BLaER1 treated with 17β-estradiol and CSF1 and Interleukin-3, amounts not matched to agents 10 nM and 100 nM (cell line): ENCODE measurements around the gene ATF2.

Experiments used
- H3K27ac ChIP-seq, 11 experiments: shearing (Covaris generic); formaldehyde crosslinking; 2 replicates each; pipeline ENCODE4 v1.8.1; 2022
- H3K27me3 ChIP-seq, 11 experiments: shearing (Covaris generic); formaldehyde crosslinking; 2 replicates each; pipeline ENCODE4 v1.8.1; 2022
- H3K36me3 ChIP-seq, 11 experiments: shearing (Covaris generic); formaldehyde crosslinking; 2 replicates each; pipeline ENCODE4 v1.8.1; 2022
- H3K4me1 ChIP-seq, 10 experiments: shearing (Covaris generic); formaldehyde crosslinking; 2 replicates each; pipeline ENCODE4 v1.8.1; 2022
- H3K4me2 ChIP-seq, 11 experiments: shearing (Covaris generic); formaldehyde crosslinking; 2 replicates each; pipeline ENCODE4 v1.8.1; 2022
- H3K4me3 ChIP-seq, 10 experiments: shearing (Covaris generic); formaldehyde crosslinking; 2 replicates each; pipeline ENCODE4 v1.8.1; 2022
- H3K9ac ChIP-seq, 11 experiments: shearing (Covaris generic); formaldehyde crosslinking; 2 replicates each; pipeline ENCODE4 v1.8.1; 2022
- H3K9me3 ChIP-seq, 11 experiments: shearing (Covaris generic); formaldehyde crosslinking; replicated peaks in 1 of 11; 2 replicates each; pipeline ENCODE4 v1.8.1; 2022
- H4K20me1 ChIP-seq, 11 experiments: shearing (Covaris generic); formaldehyde crosslinking; 2 replicates each; pipeline ENCODE4 v1.8.1; 2022
- Cebpa-rat ChIP-seq, 11 experiments: shearing (Covaris generic); IDR thresholded peaks; 2 replicates each; pipeline ENCODE4 v1.8.1; 2022

The ATF2 gene

GRCh38 chr2:175037941-175038340 is 130.1 kb downstream of the ATF2 start:
- TF ChIP-seq Cebpa-rat (IDR thresholded peaks at IDR 0.05) = no peak
- H3K4me1 ChIP-seq = peaks cover 0 to 25% (median 2%) of the 10 kb centered on the region in 10 experiments; a peak in 8 of 20 replicates
- no peak overlapping the region for H3K9ac ChIP-seq
- H4K20me1 ChIP-seq = no peaks in the 10 kb centered on the region
- no peak overlapping the region for H3K27ac ChIP-seq
- peaks cover 0 to 4% (median 0%) of the 10 kb centered on the region in 11 experiments; a peak in 3 of 22 replicates for H3K9me3 ChIP-seq
- H3K27me3 ChIP-seq = no peaks in the 10 kb centered on the region
- H3K4me3 ChIP-seq = no peak overlapping the region
- no peak overlapping the region for H3K4me2 ChIP-seq
- H3K36me3 ChIP-seq = no peaks in the 10 kb centered on the region

GRCh38 chr2:175036582-175037018 is 131.4 kb downstream of the ATF2 start:
- H3K4me3 ChIP-seq = no peak overlapping the region
- peak overlapping the region in 2 of 11 experiments; percentile 34 to 47; a peak in 3 of 22 replicates for H3K4me2 ChIP-seq
- H3K27me3 ChIP-seq = no peaks in the 10 kb centered on the region
- no peak overlapping the region for H3K9ac ChIP-seq
- no peaks in the 10 kb centered on the region for H3K36me3 ChIP-seq
- H3K4me1 ChIP-seq = peaks cover 0 to 25% (median 2%) of the 10 kb centered on the region in 10 experiments; a peak in 8 of 20 replicates
- no peak overlapping the region for H3K27ac ChIP-seq
- H3K9me3 ChIP-seq = no peaks in the 10 kb centered on the region
- TF ChIP-seq Cebpa-rat (IDR thresholded peaks at IDR 0.05) = no peak
- H4K20me1 ChIP-seq = no peaks in the 10 kb centered on the region

- no peaks in the 10 kb centered on the region for H3K36me3 ChIP-seq
- peak overlapping the region in 3 of 11 experiments; percentile 19 to 47 (median 34); a peak in 6 of 22 replicates for H3K4me2 ChIP-seq
- H3K27me3 ChIP-seq = no peaks in the 10 kb centered on the region
- H3K27ac ChIP-seq = no peak overlapping the region
- H3K4me1 ChIP-seq = peaks cover 0 to 28% (median 2%) of the 10 kb centered on the region in 10 experiments; a peak in 8 of 20 replicates
- no peak for TF ChIP-seq Cebpa-rat (IDR thresholded peaks at IDR 0.05)
- H4K20me1 ChIP-seq = no peaks in the 10 kb centered on the region
- H3K4me3 ChIP-seq = no peak overlapping the region
- H3K9me3 ChIP-seq = no peaks in the 10 kb centered on the region
- H3K9ac ChIP-seq = no peak overlapping the region
These were observed 132.2 kb downstream of the ATF2 start for GRCh38 chr2:175035806-175036205.

- H3K9me3 ChIP-seq = no peaks in the 10 kb centered on the region
- peak overlapping the region in 5 of 11 experiments; percentile 1 to 48 (median 34); a peak in 7 of 22 replicates for H3K4me2 ChIP-seq
- no peaks in the 10 kb centered on the region for H3K27me3 ChIP-seq
- H3K36me3 ChIP-seq = no peaks in the 10 kb centered on the region
- H3K9ac ChIP-seq = no peak overlapping the region
- TF ChIP-seq Cebpa-rat (IDR thresholded peaks at IDR 0.05) = no peak
- H3K4me3 ChIP-seq = no peak overlapping the region
- H3K27ac ChIP-seq = no peak overlapping the region
- H4K20me1 ChIP-seq = no peaks in the 10 kb centered on the region
- peaks cover 0 to 33% (median 2%) of the 10 kb centered on the region in 10 experiments; a peak in 8 of 20 replicates for H3K4me1 ChIP-seq
These were observed 133.3 kb downstream of the ATF2 start for GRCh38 chr2:175034716-175035115.

GRCh38 chr2:175030380-175031271 is 137.4 kb downstream of the ATF2 start:
- Histone ChIP-seq H3K9me3 (peaks cover 0 to 6% (median 0%) of the 10 kb centered on the region in 11 experiments; a peak in 5 of 22 replicates), H3K4me1 (peaks cover 0 to 33% (median 4%) of the 10 kb centered on the region in 10 experiments; a peak in 7 of 20 replicates), H4K20me1 (no peaks in the 10 kb centered on the region), H3K9ac (0 out of 22 replicates have a peak overlapping the region, but pooled peaks of 1 of the 11 experiments have one; percentile 8), H3K27me3 (no peaks in the 10 kb centered on the region), H3K4me3 (no peak overlapping the region), H3K4me2 (peak overlapping the region in 2 of 11 experiments; percentile 26 to 44; a peak in 2 of 22 replicates), H3K36me3 (no peaks in the 10 kb centered on the region), H3K27ac (no peak overlapping the region)
- TF ChIP-seq Cebpa-rat (IDR thresholded peaks at IDR 0.05) = peak in 10 of 11 experiments; percentile 25 to 86 (median 49); a peak in 8 of 22 replicates

- no peak overlapping the region for H3K4me3 ChIP-seq
These were observed 140.2 kb downstream of the ATF2 start for GRCh38 chr2:175027755-175028154.

GRCh38 chr2:175026385-175026784 is 141.6 kb downstream of the ATF2 start:
- H4K20me1 ChIP-seq = no peaks in the 10 kb centered on the region
- no peak overlapping the region for H3K9ac ChIP-seq
- no peak overlapping the region for H3K4me3 ChIP-seq
- no peaks in the 10 kb centered on the region for H3K36me3 ChIP-seq
- no peak overlapping the region for H3K27ac ChIP-seq
- peaks cover 0 to 21% (median 0%) of the 10 kb centered on the region in 10 experiments; a peak in 3 of 20 replicates for H3K4me1 ChIP-seq
- H3K27me3 ChIP-seq = no peaks in the 10 kb centered on the region
- no peak for TF ChIP-seq Cebpa-rat (IDR thresholded peaks at IDR 0.05)
- H3K9me3 ChIP-seq = peaks cover 0 to 11% (median 0%) of the 10 kb centered on the region in 11 experiments; a peak in 5 of 22 replicates
- H3K4me2 ChIP-seq = no peak overlapping the region

More at GRCh38 chr2:175027755-175028154, 140.2 kb downstream of the ATF2 start:
- Histone ChIP-seq H4K20me1 (no peaks in the 10 kb centered on the region), H3K9ac (no peak overlapping the region), H3K27ac (no peak overlapping the region), H3K27me3 (no peaks in the 10 kb centered on the region), H3K36me3 (no peaks in the 10 kb centered on the region), H3K4me2 (peak overlapping the region in 3 of 11 experiments; percentile 6 to 30 (median 10); a peak in 2 of 22 replicates), H3K4me1 (peaks cover 0 to 21% (median 0%) of the 10 kb centered on the region in 10 experiments; a peak in 3 of 20 replicates), H3K9me3 (peaks cover 0 to 11% (median 0%) of the 10 kb centered on the region in 11 experiments; a peak in 5 of 22 replicates)
- TF ChIP-seq Cebpa-rat (IDR thresholded peaks at IDR 0.05) = no peak

- Histone ChIP-seq H3K4me2 (no peak overlapping the region), H4K20me1 (no peaks in the 10 kb centered on the region), H3K36me3 (no peaks in the 10 kb centered on the region), H3K4me3 (no peak overlapping the region), H3K27me3 (no peaks in the 10 kb centered on the region), H3K27ac (no peak overlapping the region), H3K4me1 (peaks cover 0 to 20% (median 0%) of the 10 kb centered on the region in 10 experiments; a peak in 3 of 20 replicates), H3K9me3 (peaks cover 0 to 11% (median 0%) of the 10 kb centered on the region in 11 experiments; a peak in 5 of 22 replicates), H3K9ac (no peak overlapping the region)
- TF ChIP-seq Cebpa-rat (IDR thresholded peaks at IDR 0.05) = no peak
These were observed 142.1 kb downstream of the ATF2 start for GRCh38 chr2:175025946-175026345.

- Histone ChIP-seq H3K4me3 (no peak overlapping the region), H3K36me3 (no peaks in the 10 kb centered on the region), H3K4me2 (no peak overlapping the region), H3K27me3 (no peaks in the 10 kb centered on the region), H4K20me1 (no peaks in the 10 kb centered on the region), H3K9ac (no peak overlapping the region), H3K9me3 (peaks cover 0 to 11% (median 0%) of the 10 kb centered on the region in 11 experiments; a peak in 5 of 22 replicates), H3K4me1 (peaks cover 0 to 13% (median 0%) of the 10 kb centered on the region in 10 experiments; a peak in 3 of 20 replicates), H3K27ac (no peak overlapping the region)
- TF ChIP-seq Cebpa-rat (IDR thresholded peaks at IDR 0.05) = no peak
These were observed 142.8 kb downstream of the ATF2 start for GRCh38 chr2:175025233-175025632.
